Fibroblast of skin of left quadriceps (primary cell): Measurements from ENCODE around the gene GTPBP6.
"Not testable (repeated sequence)": the region's sequence is repeated elsewhere in the genome, so short reads cannot be mapped to it uniquely, and the experiment has no call there.

Source experiments
- DNase-seq, 2 experiments: peaks; one replicate each; pipeline ENCODE4 v3.0.0-alpha.2; 2013; ENCODE audit warnings: low read depth in 2 of 2

Gene GTPBP6

GRCh38 chrX:352181-352580, 33.6 kb upstream of the GTPBP6 start:
- DNase-seq = no peak

DNA sequence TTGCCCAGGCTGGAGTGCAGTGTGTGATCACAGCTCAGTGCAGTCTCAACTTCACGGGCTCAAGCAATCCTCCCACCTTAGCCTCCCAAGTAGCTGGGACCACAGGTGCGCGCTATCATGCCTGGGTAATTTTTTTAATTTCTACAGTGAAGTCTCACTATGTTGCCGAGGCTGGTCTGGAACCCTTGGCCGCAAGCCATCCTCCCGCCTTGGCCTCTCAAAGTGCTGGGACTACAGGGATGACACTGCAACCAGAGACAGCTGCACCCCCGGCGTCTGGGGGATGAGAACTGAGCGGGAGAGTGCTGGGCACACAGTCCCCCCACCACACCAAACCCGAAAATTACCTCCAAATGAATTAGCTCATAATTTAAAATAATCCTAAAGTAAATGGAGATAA, 33.1 kb upstream of the GTPBP6 start:
- no peak for DNase-seq

GRCh38 chrX:351324-351641, 32.7 kb upstream of the GTPBP6 start:
- not testable (repeated sequence) for DNase-seq

GRCh38 chrX:350534-351323, 32.1 kb upstream of the GTPBP6 start:
- DNase-seq = no peak

- DNase-seq = no peak
These were observed 31.5 kb upstream of the GTPBP6 start for GRCh38 chrX:350148-350533.

GRCh38 chrX:349702-350101, 31.1 kb upstream of the GTPBP6 start:
- DNase-seq = no peak

- DNase-seq = no peak
These were observed 30.6 kb upstream of the GTPBP6 start for GRCh38 chrX:349196-349595.

DNA sequence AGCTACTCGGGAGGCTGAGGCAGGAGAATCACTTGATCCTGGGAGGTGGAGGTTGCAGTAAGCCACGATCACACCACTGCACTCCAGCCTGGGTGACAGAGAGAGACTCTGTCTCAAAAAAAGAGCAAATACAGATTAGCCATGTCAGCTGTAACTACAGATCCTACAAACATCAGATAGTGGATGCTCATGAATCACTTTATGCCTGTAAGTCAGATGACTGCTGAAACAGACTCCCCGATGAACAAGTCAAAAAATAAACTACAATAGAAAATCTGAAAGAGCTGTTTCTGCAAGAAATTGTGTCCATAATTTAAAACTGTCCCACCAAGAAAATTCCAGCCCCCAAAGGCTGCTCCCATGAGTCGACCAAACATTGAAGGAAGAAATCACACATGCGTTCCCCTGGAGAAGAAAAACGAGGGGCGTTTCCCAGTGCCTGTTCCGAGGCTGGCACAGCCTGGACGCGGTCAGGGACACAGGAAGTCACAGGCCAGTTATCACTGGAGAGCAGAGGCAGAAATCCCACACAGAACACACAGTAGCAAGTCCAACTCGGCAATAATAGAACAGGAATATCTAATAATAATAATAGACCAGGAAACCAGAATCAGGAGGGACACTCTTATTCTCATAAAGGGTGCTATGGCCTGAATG, 30.0 kb upstream of the GTPBP6 start:
- DNase-seq = no peak

DNA sequence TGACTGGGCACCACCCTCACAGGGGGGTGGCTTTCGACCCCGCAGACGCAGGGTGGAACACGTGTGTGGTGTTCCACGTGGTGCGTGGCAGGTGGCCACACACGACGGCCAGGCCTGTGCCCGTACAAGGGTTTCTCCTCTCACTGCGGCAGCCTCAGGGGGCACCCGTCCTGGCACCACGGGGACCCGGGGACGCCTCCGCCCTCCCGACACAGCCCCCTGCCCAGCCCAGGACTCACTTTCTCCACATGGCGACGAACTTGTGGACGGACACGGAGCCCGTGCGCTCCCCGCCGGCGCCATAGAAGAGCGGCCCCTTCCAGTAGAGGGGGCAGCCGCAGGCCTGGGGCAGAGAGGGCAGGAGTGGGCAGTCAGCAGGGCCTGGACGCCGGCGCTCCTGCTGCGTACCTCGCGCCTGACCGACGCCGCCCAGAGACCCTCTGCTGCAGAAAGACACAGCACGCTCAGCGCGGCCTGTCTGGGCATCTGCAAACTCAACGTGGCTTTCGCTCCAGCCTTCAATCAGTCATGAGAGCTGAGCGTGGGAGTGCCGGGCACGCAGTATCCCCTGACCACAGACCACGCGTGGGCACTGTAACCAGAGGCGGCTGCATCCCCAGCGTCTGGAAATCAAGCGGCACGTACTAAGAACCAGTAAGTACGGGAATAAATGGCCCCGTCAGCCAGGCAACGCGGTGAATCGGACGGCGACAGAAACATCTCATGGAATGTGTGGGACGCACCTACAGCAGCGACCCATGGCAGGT, 28.9 kb upstream of the GTPBP6 start:
- DNase-seq = no peak

DNA sequence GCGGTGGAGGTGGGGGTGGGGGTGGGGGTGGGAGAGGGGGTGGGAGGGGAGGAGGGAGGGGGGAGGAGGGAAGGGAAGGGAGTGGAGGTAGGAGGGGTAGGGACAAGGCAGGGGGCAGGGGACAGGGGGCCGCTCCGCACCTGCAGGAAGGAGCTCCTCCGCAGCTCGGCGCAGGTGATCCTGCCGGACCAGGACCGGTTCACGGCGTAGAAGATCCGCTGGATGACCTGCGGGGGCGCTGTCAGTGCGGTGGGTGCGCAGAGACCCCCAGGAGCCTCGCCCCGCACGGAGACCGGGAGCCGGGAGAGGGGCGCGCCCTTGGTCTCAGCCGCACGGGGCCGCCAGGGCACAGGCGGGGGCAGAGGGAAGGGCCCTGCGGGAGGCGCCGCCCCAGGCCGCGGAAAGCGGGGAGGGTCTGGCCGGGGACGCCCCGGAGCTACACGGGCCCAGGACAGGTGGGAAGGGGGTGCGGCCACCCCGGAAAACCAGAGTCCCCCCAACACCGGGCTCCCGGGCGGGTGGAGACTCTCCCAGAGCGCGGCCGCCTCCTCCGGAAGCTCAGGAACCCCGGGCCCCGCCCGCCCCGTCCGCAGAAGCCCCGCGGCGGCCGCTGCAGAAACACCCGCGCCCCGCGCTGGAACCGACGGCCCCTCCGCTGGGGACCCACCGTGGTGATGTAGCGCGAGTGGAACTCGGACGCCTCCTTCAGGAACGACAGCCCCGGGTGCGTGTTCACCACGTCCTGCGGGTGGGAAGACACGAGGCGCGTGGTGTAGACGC, 27.6 kb upstream of the GTPBP6 start:
- no peak for DNase-seq

DNA sequence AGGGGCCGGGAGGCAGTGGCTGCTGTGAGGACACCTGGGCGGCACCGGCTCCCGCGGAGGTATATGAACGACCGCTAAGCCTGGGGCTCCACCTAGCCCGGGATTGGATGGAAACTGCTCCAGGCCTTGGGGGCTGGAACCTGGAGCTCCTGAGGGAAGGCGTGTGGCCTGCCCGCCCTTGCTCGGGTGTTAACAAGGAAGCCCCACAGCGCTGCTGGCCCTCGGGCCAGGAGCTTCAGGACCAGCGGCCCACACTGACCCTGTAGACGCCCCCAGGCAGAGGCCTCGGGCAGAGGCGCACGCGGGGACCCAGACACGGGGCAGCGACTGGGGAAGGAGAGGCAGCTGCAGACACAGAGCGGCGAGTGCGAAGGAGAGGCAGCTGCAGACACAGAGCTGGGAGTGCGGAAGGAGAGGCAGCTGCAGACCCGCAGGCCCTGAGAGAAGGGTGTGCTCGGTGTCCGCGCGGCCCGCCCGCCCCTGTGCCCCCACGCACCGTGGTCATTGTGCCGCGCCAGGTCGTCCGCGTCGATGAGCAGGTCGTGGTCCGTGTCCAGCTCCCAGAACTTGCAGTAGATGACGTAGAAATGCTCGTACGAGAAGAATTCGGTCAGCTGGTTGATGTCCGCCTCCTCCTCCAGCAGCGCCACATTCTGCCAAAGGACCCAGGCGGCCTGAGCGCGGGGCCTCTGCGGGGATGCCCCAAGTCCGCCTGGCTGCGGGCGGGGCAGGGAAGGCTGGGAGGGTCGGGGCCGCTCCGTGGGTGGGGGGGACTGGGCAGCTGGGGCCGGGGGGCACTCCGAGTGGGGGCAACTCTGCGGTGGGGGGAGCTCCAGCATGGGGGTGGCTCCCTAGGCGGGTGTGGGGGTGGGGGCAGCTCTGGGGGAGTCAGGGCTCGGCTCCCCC, 26.7 kb upstream of the GTPBP6 start:
- no peak for DNase-seq

DNA sequence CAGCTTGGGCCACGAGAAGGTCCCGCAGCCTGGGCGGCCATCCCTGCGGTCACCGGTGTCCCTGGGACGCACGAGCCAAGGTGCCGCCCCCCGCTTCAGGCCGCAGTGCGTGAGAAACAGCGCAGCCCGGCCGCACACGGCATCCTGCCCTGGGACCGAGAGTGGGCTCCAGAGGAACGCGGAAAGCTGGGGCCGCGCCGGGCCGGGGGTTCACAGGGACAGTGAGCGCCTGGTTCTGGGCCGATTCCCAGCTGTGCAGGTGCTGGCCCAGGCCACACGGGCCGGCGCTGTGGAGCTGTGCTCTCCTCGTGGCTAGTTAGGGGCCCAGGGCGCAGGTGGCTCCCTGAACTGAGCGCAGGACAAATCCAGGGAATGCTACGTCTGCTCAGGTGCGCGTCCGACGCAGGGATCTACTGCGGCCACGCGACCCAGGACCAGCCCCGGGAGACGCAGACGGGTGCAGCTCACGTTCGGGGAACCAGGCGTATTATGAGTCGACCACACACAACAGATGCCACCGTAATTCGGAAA, 25.8 kb upstream of the GTPBP6 start:
- no peak for DNase-seq

DNA sequence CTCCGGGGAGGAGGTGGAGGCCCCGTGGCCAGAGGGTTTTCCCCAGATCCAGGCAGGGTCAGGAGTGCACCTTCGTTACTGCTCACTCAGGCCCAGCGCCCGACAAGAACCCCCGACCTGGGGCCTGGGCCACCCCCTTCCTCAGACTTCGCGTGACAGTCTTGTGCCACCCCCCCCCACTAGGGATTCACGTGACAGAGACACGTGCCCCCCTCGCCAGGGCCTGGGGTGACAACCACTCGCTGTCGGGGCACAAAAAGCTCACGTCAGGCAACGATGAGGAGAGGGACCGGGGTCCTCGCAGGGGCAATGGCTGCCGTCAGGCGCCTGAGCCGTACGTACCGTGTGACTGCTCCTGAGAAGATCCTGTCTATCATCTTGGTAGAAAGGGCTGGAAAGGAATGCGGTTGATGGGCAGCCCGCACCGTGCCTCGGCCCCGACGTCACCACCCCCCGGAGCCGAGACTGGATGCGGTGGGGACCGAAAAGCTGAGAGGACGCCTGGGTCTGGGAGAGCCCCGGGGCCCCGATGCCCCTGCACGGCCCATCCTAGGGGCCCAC, 23.0 kb upstream of the GTPBP6 start:
- no peak for DNase-seq

DNA sequence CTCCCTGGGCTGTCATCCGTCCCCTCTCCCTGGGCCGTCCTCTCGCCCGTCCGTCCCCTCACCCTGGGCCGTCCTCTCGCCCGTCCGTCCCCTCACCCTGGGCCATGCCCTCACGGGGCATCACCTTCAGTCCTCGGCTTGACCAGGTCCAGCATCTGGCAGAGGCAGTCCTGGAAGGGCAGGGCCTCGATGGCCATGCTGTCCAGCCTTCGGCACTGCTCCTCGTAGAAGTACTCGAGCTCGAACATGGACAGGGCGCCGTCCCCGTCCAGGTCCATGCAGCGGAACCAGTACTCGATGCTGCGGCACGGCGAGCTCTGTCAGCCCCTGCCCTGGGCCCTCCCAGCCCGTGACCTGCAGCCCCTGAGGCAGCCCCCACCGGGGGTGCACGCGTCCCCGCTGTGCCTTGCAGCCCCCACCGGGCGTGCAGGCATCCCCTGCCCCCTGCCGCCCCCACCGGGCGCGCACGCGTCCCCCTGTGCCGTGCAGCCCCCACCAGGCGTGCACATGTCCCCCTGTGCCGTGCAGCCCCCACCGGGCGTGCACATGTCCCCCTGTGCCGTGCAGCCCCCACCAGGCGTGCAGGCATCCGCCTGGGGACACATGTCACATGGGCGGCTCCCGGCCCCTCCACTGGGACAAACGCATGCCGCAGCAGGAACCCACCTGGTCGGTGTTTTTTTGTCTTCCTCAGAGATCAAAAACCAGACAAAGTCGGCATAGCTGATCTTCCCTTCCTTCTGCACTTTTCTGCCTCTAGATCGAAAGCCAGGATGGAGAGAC, 22.2 kb upstream of the GTPBP6 start:
- DNase-seq = no peak

- DNase-seq = no peak
These were observed 21.5 kb upstream of the GTPBP6 start for GRCh38 chrX:340121-340520.

DNA sequence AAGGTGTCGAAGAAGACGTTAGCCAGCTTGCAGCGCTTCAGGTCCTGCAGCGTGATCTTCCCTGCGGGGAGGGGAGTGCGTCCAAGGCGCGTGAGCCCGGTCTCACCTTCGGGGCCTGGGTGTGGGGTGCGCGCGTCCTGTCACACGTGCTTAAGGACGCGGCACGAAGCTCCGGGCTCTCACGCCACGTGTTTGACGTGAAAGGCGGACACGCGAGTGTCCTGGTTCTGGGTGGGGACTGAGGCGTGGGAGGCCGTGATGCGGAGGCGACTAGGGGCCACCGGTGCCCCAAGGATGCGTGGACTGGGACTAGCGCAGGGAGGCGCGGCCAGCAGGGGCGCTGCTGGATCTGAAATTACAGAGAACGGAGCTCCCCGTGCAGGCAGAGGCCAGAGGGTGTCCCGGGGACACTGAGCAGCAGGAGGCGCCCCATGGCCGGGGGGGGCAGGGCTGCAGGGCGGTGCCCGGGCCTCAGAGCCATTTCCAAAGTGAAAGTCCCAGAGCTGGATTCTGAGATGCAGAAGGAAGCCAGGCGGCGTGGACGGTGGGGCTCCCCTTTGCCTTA, 20.3 kb upstream of the GTPBP6 start:
- no peak for DNase-seq

DNA sequence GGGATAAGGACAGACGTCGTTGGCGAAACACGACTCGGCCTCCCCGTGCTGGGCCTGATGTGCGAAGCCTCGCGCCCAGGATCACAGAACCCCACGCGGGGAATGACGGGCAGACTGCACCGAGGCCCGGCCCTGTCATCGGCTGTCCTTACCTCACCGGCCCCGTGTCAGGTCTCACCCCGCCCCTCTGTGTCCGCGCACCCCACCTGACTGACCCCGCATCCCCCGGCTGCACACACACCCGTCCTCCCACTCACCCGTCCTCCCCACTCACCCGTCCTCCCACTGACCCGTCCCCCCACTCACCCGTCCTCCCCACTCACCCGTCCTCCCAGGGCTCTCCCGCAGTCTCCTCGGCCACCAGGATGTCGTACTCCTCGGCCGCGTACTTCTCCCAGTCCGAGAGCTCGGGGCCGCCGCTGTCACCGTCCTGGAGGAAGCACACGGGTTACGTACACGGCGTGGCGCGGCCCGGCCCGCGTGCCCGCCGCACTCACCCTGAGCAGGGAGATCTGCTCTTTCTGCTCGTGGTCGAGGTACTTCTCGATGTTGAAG, 19.8 kb upstream of the GTPBP6 start:
- no peak for DNase-seq

DNA sequence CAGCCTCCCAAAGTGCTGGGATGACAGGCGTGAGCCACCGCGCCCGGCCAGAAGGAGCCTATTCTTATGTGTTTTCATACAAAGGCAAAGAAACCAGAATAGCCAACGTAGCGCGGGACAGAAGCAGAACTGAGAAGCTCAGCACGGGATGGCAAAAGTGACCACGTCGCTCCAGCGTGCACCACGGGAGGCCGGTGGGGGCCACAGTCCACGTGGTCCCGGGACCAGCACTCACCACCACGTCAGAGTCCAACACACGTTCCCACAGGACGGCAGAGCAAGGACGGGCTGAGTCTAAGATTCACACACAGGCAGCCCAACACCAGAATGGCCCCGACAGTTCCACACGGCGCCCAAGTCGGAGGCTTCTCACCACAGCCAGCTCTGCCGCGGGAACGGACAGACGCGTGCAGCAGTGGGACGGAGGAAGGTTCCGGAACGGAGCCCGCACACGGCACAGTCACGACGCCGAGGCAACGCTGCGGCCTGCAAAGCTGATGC, 18.8 kb upstream of the GTPBP6 start:
- DNase-seq = no peak

GRCh38 chrX:336227-336626, 17.6 kb upstream of the GTPBP6 start:
- no peak for DNase-seq
